LNCAP (cell line): ENCODE results near the gene SMIM11.

ENCODE experiments used
- TF ChIP-seq, protein P1 (sequence below): fragments of 450-650 bp; IDR thresholded peaks from 2 replicates; pipeline ENCODE4 v1.5.1; 2017; ENCODE audit warnings: mild to moderate bottlenecking

Gene SMIM11

DNA sequence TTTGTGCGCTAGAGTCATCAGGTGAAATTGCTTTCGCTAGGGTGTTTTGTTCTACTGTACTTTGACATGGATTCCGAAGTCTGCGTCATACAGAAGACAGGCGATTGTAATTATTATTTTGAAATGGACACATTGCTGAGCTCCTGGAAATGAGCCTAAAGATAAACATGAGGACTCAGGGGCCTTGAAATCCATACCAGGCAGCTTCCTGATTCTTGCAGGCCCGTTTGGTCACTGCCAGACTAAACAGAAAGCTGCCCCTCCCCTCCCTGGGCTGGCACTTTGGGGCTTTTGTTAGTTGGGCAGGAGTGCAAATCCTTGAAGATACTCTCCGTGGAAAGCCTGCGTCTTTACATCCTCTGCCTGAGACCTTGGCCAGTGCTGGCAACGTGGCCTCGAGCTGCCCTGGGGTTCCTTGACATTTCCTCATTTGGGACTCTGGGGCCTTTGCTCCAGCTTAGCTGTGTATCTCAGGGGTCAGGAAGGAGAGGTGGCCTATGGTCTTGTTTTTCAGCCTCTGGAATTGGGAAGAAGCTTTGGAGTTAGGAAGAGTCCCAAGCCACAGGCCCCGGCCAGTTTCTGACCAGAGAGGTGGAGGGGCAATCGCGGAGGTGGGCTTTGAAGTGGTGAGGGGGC lies 38.4 kb upstream of the SMIM11 start:
- TF ChIP-seq, protein P1, sequence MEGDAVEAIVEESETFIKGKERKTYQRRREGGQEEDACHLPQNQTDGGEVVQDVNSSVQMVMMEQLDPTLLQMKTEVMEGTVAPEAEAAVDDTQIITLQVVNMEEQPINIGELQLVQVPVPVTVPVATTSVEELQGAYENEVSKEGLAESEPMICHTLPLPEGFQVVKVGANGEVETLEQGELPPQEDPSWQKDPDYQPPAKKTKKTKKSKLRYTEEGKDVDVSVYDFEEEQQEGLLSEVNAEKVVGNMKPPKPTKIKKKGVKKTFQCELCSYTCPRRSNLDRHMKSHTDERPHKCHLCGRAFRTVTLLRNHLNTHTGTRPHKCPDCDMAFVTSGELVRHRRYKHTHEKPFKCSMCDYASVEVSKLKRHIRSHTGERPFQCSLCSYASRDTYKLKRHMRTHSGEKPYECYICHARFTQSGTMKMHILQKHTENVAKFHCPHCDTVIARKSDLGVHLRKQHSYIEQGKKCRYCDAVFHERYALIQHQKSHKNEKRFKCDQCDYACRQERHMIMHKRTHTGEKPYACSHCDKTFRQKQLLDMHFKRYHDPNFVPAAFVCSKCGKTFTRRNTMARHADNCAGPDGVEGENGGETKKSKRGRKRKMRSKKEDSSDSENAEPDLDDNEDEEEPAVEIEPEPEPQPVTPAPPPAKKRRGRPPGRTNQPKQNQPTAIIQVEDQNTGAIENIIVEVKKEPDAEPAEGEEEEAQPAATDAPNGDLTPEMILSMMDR: no peak

DNA sequence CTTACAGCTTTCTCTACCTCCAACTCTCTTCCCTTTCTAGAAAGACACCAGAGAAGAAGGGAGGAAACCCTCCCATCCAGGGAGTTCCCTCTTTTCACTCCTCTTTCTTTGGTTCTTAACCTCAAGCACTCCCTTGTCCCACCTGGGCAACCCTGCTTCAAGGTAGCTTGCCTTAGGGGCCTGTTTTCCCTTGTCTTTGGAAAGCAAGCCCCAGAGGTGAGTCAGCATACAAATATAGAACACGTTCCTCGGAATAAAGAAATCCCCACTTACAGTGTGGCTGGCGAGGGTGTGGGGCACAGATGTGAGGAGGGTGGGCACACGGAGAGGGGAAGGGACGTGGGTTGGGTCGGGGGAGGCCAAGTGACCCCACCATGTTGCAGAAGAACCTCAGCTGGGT lies 37.6 kb upstream of the SMIM11 start:
- TF ChIP-seq, protein P1: no peak

DNA sequence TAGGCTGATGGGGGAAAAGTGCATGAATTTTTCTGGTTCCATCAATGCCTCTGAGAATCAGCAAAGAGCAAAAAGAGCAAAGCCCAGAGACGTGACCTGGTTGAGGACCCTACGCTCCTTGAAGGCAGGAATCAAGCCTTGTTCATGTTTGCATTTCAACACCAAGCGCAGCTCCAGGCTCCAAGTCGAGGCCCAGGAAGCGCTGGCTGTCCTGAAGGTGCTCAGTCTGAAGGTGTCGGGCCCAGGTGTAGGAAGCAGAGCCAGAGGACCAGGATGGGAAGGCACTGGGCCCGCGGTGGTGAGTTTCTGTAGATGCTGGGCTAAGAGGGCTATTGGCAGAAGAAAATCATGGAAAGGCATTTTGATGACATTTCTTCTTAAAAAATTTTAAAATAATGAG lies 37.1 kb upstream of the SMIM11 start:
- TF ChIP-seq, protein P1: no peak

DNA sequence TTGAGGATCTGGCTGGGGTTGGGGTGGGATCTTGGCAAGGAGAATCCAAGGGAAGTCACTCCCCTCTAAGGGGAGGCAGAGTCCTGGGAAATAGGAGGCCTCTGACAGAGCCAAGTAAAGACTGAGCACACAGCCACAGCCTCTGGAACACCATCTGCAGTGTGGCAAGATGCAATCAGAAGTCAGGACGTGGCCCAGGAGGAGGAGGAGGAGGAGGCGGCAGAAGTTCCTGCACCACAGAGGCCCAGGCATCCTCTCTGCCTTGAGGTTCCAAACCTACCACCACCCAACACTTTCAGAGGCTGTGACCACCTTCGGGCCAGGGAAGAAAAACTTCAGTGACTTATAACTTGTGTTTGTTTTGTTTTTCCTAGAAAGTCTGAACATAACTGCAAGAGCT lies 35.2 kb upstream of the SMIM11 start:
- TF ChIP-seq, protein P1: no peak

GRCh38 chr21:34342476-34342875 lies 32.8 kb upstream of the SMIM11 start:
- TF ChIP-seq, protein P1: no peak

- TF ChIP-seq, protein P1: no peak
Measured at GRCh38 chr21:34343347-34343746, 32.0 kb upstream of the SMIM11 start.

DNA sequence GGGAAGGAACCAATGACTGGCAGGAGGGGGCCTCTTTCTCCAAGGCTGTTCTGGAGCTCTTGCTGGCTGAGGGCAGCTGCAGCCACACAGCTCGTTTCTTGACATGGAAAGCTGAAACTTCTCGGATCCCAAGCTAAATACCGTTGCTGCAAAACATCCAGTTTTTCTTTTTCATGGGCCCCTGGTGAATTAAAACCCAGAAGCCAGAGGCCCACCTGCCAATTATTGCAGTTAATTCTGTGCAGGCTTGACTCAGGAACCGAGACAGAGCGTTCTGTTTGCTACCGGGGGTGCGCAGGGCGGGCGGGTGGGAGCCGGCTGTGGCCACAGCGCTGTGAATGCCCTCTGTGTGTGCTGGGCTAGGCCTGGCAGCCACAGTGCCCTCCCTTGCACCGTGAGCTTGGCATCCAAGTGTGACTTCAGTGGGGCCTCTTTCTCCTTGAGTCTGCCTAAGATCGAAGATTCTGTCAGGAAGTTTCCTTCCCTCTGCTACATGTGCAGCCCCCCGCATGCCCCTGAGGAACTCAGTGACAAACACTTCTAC lies 31.4 kb upstream of the SMIM11 start:
- TF ChIP-seq, protein P1: no peak

DNA sequence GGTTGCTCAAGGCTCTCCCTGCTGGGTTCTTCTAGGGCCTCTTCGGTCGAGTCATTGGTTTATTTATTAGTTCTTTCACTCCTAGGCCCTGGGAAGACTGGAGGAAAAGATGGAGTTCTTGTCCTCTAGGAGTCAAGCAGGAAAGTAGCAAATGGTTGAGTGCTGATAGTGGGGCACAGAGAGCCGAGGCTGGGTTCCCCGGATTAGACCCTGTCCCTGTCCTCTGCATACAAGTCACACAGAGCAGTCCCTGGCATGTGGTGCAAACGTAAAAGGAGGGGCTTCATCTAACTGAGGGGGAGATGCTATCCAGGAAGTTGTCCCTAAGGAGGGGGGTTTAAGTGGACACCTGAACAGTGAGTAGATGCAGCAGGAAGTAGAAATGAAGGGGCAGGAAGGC lies 30.7 kb upstream of the SMIM11 start:
- TF ChIP-seq, protein P1: no peak
